Putamen (tissue), 1 donor: ENCODE results near the gene UBE2D2.
"Not testable (repeated sequence)": the region's sequence is repeated elsewhere in the genome, so short reads cannot be mapped to it uniquely, and the experiment has no call there.

Experiments used
- DNase-seq: peaks from one replicate; pipeline ENCODE4 v3.0.0-alpha.2; 2016; ENCODE audit warnings: low spot score

UBE2D2 gene

GRCh38 chr5:139560752-139561654 is at the start of gene UBE2D2:
Gene UBE2D2 (plus strand): TSS chr5:139561339. CDS start chr5:139561792, 453 bp downstream.
- DNase-seq: peak; percentile 96

- DNase-seq: no peak
Measured at GRCh38 chr5:139512786-139513390, 48.3 kb upstream of the UBE2D2 start.

GRCh38 chr5:139513434-139513833 is 47.7 kb upstream of the UBE2D2 start:
- peak; percentile 48 for DNase-seq

- DNase-seq: peak; percentile 80
Measured at GRCh38 chr5:139513852-139514485, 47.2 kb upstream of the UBE2D2 start.

GRCh38 chr5:139514486-139514856 is 46.7 kb upstream of the UBE2D2 start:
- no peak for DNase-seq

GRCh38 chr5:139517683-139518564 is 43.2 kb upstream of the UBE2D2 start:
- peak; percentile 86 for DNase-seq

- no peak for DNase-seq
Measured at GRCh38 chr5:139523635-139524445, 37.3 kb upstream of the UBE2D2 start.

- DNase-seq: no peak
Measured at GRCh38 chr5:139524446-139524845, 36.7 kb upstream of the UBE2D2 start.

- DNase-seq: no peak
Measured at GRCh38 chr5:139524940-139525585, 36.1 kb upstream of the UBE2D2 start.

- not testable (repeated sequence) for DNase-seq
Measured at GRCh38 chr5:139525586-139526308, 35.4 kb upstream of the UBE2D2 start.

GRCh38 chr5:139526309-139527089 is 34.6 kb upstream of the UBE2D2 start:
- not testable (repeated sequence) for DNase-seq

GRCh38 chr5:139527090-139527470 is 34.1 kb upstream of the UBE2D2 start:
- DNase-seq: not testable (repeated sequence)

GRCh38 chr5:139527896-139528467 is 33.2 kb upstream of the UBE2D2 start:
- DNase-seq: not testable (repeated sequence)

- not testable (repeated sequence) for DNase-seq
Measured at GRCh38 chr5:139528695-139529094, 32.4 kb upstream of the UBE2D2 start.

- DNase-seq: not testable (repeated sequence)
Measured at GRCh38 chr5:139530079-139530478, 31.1 kb upstream of the UBE2D2 start.

GRCh38 chr5:139531772-139532169 is 29.4 kb upstream of the UBE2D2 start:
- DNase-seq: no peak

GRCh38 chr5:139543423-139543991 is 17.6 kb upstream of the UBE2D2 start:
- DNase-seq: peak; percentile 53

GRCh38 chr5:139546593-139546992 is 14.5 kb upstream of the UBE2D2 start:
- not testable (repeated sequence) for DNase-seq
